ENCODE results near the gene GIPC1.

The GIPC1 gene

DNA sequence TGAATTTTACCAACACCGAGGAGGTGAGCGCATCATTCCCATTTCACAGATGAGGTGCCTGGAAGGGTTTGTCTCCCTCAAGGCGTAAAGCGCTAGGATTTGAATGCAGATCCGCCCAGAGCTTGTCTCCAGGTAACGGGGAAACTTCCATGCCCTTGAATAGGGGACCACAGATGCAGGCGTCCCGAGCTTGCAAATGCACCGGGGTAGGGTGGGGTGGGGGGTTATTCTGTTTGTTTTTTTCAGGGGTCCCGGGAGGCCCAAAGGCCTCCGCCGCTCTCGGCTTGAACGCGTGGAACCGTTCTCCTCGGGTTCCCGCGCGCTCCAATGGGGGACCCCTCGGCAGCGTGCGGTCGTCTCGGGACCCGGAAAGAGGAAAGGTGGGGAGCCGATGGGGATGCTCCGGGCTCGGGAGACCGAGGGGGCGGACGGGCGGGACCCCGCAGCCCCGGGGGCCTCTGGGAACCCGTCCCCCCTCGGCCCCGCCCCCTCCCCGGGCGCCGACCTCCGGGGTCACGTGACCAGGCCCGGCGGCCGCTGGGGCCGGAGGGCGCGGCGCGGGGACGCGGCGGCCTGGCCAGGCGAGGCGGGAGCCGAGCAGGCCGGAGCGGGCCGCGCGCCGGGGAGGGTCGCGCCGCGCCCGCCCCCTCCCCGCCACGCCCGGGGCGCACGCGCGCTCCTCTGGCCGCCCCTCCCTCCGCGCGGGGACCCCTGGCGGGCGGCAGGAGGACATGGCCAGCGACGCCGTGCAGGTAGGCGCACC lies 63.0 kb downstream of the GIPC1 start, which contains the start of gene PKN1:
Gene PKN1 (plus strand): TSS at position 516 of the 763 bp plus-strand sequence. CDS start 216 bp downstream, at position 732.
- DNase-seq: peak; percentile 44

DNA sequence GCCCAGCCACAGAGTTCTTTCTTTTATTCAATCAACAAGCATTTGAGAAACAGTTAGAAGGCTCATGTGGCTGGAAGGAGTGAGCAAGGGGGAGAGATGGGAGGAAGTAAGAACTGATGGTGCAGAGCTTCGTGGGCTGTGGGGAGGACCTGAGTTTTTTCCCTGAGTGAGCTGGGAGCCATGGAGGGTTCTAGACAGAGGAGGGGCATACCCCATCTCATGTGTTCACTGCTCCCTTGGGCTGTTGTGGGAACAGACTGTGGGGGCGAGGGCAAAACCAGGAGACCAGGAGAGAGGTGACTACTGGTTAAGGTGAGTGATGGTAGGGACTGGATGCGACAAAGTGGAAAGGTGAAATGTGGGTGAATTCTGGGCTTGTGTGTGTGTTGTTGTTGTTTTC lies 65.2 kb downstream of the GIPC1 start:
- DNase-seq: no peak

DNA sequence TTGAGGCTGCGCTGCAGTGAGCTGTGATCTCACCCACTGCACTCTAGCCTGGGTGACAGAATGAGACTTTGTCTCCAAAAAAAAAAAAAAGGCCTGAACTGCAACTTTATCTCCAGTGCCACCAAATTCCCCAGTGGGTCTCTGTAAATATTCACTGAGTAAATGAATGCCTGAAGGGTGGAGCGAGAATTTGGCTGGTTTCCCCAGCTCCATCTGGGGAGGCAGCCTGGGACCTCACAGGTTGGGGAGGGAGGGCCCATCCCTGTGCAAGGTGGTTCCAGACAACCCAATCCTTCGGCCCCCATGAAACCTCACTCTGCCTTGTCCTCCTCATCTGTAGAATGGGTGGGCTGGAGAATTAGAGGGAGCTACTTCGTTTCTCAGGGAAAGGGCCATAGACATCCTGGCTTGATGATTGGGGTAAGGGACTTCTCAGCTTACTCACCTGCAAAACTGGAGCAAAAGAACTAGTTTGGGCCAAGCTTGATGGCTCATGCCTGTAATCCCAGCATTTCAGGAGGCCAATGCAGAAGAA lies 67.0 kb downstream of the GIPC1 start:
- DNase-seq: no peak

Data from activated CD4-positive, alpha-beta T cell treated with anti-CD3 and anti-CD28 coated beads, Interleukin-2, amount 50 U/mL, for 16 hours (primary cell).